Gastroesophageal sphincter (tissue), 4 donors: ENCODE measurements around the gene SMPD3. TPM values are rescaled to one million over a fixed set of nuclear protein-coding genes. Genes with fewer than 3 reads are reported as not detected.

Experiments
- ATAC-seq: fragments of 150-250 bp; one replicate; pipeline ENCODE4 v1.9.1; 2016; ENCODE audit warnings: mild to moderate bottlenecking, moderate library complexity
- H3K27ac ChIP-seq, 4 donors: fragments of 200-600 bp; sonication (generic) in 3 of 4; 1 replicate in 3 of 4; 2 replicates in 1 of 4; pipeline ENCODE4 v1.5.1; 2016 to 2019
- H3K27me3 ChIP-seq: fragments of 200-600 bp; sonication (generic); one replicate; pipeline ENCODE4 v1.5.1; 2019
- H3K36me3 ChIP-seq, 2 donors: fragments of 200-600 bp; sonication (generic); one replicate each; pipeline ENCODE4 v1.5.1; 2019; ENCODE audit warnings: control low read depth in 1 of 2
- H3K4me1 ChIP-seq, 3 donors: fragments of 200-600 bp; sonication (generic); 1 replicate in 2 of 3; 2 replicates in 1 of 3; pipeline ENCODE4 v1.5.1; 2016 to 2019; ENCODE audit warnings: control low read depth in 2 of 3
- H3K4me3 ChIP-seq, 2 donors: fragments of 200-600 bp; sonication (generic); one replicate each; pipeline ENCODE4 v1.5.1; 2019; ENCODE audit warnings: mild to moderate bottlenecking in 1 of 2, moderate library complexity in 1 of 2
- H3K9me3 ChIP-seq, 3 donors: fragments of 200-600 bp; sonication (generic); one replicate each; pipeline ENCODE4 v1.5.1; 2017 to 2019; ENCODE audit warnings: control low read depth in 2 of 3
- EP300 ChIP-seq: sonication (generic); formaldehyde crosslinking; IDR thresholded peaks from one replicate; pipeline ENCODE4 v1.6.1; 2017; ENCODE audit warnings: antibody characterized with exemption, mild to moderate bottlenecking
- POLR2A ChIP-seq, 2 donors: fragments of 450-650 bp; IDR thresholded peaks; one replicate each; pipeline ENCODE4 v1.6.1; 2017; ENCODE audit warnings: antibody characterized with exemption in 2 of 2, mild to moderate bottlenecking in 2 of 2, moderate library complexity in 1 of 2
- POLR2AphosphoS5 ChIP-seq: sonication (generic); formaldehyde crosslinking; IDR thresholded peaks from one replicate; pipeline ENCODE4 v1.6.1; 2017; ENCODE audit warnings: antibody characterized with exemption
- WGBS, 2 donors: methylation state at CpG; one replicate each; pipeline ENCODE4 v1.1.5; 2018; ENCODE audit warnings: low coverage in 1 of 2; 5-methylcytosine and 5-hydroxymethylcytosine counted together
- total RNA-seq, 4 donors: library from RNA; depleted of rRNA; stranded (reverse); fragments of >200 nt; gene quantifications; one replicate each; pipeline ENCODE4 v1.1.0, GENCODE V29; 2016
- TF ChIP-seq, protein P1 (sequence below), 4 experiments: fragments of 200-600 bp in 2 of 4; fragments of 450-650 bp in 2 of 4; sonication (generic) in 1 of 4; IDR thresholded peaks; one replicate each; pipeline ENCODE4 v1.5.1; 2017 to 2019; ENCODE audit warnings: antibody characterized with exemption in 4 of 4, mild to moderate bottlenecking in 2 of 4, moderate library complexity in 2 of 4

The SMPD3 gene
- total RNA-seq, 4 donors from 2014 or later, result 0.08 to 0.94 (median 0.77) TPM; not detected in 1

DNA sequence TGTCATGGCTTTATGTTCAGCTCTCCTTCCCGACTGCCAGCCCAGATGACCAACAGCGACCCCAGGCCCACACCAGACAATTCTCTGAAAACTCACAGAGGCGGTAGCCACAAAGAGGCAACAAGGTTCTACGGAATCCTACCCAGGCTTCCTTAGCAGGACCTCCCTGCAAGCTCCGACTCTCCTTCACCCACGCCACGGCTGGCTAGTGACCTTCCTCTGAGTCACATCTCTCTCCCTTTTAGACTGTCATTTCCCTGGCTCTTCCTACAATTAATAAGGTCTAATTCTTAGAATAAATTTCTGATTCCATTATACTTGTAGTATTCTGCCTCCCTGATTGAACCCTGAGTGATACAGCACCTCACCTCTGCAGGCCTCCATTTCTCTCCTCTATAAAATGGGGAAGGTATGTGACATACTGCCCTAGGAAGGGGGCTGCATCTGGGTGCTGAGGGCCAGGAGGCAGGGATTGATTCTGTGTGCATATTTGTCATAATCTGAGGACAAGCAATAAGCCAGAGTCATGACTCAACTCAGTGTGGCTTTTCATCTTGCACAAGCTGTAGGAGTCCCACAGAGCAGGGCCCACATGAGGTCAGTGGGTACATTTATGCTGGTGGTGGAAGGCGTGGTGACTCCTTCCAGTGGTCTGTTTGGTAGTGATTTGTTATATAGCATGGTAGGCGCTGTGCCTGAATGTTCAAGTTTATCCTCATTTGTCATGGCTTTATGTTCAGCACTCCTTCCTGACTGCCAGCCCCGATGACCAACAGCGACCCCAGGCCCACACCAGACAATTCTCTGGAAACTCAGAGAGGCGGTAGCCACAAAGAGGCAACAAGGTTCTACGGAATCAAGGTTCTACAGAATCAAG, 46.2 kb downstream of the SMPD3 start:
- no peaks in the 10 kb centered on the region for H3K36me3 ChIP-seq
- peaks cover 19% of the 10 kb centered on the region for H3K27me3 ChIP-seq
- no peak for ATAC-seq
- H3K27ac ChIP-seq, result no peak overlapping the region
- TF ChIP-seq POLR2AphosphoS5 (no peak), POLR2A (IDR thresholded peaks at IDR 0.05) (no peak), EP300 (no peak)
- TF ChIP-seq, protein P1, sequence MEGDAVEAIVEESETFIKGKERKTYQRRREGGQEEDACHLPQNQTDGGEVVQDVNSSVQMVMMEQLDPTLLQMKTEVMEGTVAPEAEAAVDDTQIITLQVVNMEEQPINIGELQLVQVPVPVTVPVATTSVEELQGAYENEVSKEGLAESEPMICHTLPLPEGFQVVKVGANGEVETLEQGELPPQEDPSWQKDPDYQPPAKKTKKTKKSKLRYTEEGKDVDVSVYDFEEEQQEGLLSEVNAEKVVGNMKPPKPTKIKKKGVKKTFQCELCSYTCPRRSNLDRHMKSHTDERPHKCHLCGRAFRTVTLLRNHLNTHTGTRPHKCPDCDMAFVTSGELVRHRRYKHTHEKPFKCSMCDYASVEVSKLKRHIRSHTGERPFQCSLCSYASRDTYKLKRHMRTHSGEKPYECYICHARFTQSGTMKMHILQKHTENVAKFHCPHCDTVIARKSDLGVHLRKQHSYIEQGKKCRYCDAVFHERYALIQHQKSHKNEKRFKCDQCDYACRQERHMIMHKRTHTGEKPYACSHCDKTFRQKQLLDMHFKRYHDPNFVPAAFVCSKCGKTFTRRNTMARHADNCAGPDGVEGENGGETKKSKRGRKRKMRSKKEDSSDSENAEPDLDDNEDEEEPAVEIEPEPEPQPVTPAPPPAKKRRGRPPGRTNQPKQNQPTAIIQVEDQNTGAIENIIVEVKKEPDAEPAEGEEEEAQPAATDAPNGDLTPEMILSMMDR (IDR thresholded peaks at IDR 0.05), result no peak
- 72 to 77% methylated on average over 5 to 9 of the region's 13 CpGs for WGBS, 2 donors
- no peaks in the 10 kb centered on the region for H3K9me3 ChIP-seq
- H3K4me3 ChIP-seq, result no peak overlapping the region
- peaks cover 0 to 7% (median 0%) of the 10 kb centered on the region in 3 donors for H3K4me1 ChIP-seq

DNA sequence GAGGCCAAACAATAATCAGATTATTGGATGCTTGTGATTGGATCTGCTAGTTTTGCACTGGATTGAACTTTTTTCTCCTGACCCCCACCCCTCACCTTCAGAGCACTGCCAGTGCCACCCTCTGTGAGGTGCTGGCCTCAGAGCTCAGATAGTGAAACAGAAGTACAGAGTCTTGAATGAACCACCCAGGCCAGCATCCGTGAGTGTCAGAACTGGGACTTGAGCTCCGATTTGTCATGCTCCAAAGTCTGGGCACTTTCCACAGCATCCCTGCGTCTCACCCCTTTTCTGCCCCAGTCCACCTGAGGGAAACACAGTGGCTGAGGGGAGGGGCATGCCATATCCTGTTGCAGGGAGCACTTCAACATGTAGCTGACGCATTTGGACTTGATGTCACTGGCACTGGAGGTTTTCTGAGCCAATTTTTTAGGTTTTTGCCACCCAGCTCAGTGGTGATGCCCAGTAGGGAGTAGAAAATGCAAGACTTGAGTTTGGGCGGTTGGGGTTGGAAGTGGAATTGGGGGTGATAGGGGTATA, 47.3 kb downstream of the SMPD3 start:
- H3K27me3 ChIP-seq, result peaks cover 16% of the 10 kb centered on the region
- H3K36me3 ChIP-seq, result no peaks in the 10 kb centered on the region
- no peak overlapping the region for H3K4me3 ChIP-seq
- H3K9me3 ChIP-seq, result no peaks in the 10 kb centered on the region
- WGBS, 2 donors, result 42 to 50% methylated on average over 2 of the region's 5 CpGs
- TF ChIP-seq EP300 (no peak), POLR2AphosphoS5 (no peak), POLR2A (IDR thresholded peaks at IDR 0.05) (no peak)
- TF ChIP-seq, protein P1 (IDR thresholded peaks at IDR 0.05), result no peak
- H3K4me1 ChIP-seq, result no peaks in the 10 kb centered on the region
- no peak for ATAC-seq
- no peak overlapping the region for H3K27ac ChIP-seq

DNA sequence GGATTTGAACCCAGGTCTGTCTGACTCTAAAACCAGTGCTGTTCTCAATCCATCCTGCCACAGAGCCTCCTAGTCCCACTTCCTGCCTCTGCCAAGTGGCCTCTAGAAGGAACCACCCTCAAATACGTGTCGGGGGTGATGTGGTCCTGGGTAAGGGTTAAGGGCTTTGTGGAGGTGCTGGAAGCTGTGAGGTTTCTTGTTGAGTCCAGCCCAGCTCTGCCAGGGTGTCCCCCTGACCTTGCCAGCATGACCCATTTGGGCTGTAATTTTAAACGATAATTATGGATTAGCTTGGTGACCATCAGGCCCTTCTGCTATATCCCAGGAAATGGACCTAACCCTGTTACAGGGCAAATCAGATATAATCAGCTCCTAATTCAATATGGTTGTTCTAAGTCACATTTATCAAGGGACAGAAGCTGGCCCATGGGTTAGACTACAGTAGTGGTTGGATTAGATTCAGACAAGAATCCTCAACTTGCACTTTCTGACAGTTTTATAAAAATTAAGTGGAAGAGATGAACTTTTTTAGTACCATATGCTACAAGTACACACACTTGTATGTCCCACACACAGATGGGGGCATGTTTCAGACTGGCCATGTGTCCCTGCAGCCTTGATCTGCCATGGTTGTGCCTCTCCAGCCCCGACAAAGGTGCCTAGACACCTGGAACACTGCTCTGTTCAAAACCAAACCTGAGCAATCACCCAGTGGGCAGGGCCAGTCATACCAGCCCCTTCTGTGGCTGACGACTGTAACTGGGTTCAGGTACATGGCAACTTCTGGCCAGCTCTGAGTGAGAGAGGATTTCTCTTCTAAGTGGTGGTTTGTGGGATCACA, 48.0 kb downstream of the SMPD3 start:
- Histone ChIP-seq H3K4me1 (no peaks in the 10 kb centered on the region), H3K27me3 (peaks cover 13% of the 10 kb centered on the region), H3K27ac (no peak overlapping the region), H3K9me3 (no peaks in the 10 kb centered on the region), H3K36me3 (no peaks in the 10 kb centered on the region), H3K4me3 (no peak overlapping the region)
- no peak for ATAC-seq
- 100% methylated on average over 1 of the region's 5 CpGs; no CpG with 5 or more reads in 1 of the 2 donors for whole genome bisulfite sequencing, 2 donors
- TF ChIP-seq, protein P1 (IDR thresholded peaks at IDR 0.05), result no peak
- TF ChIP-seq POLR2AphosphoS5 (no peak), POLR2A (IDR thresholded peaks at IDR 0.05) (no peak), EP300 (no peak)

DNA sequence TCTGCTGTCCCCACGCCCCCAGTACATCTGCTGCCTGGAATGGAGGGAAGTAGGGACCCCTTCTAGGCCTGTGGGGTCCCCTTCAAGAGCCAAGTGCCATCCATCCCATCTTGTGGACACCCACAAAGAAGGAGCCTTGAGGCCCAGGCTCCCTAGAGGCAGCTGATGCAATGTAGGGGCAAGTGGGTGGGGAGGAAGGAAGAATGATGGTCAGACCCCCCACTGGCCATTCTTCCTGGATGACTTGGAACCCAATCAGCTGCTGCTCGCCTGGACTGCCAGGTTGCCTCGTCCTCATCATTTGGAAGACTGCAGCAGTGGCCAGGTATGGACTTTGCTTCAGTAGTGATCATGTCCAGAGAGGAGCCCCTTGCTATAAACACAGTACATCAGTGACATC, 48.9 kb downstream of the SMPD3 start:
- Histone ChIP-seq H3K4me1 (no peaks in the 10 kb centered on the region), H3K27ac (no peak overlapping the region), H3K27me3 (peaks cover 13% of the 10 kb centered on the region), H3K9me3 (no peaks in the 10 kb centered on the region), H3K36me3 (no peaks in the 10 kb centered on the region), H3K4me3 (no peak overlapping the region)
- TF ChIP-seq POLR2AphosphoS5, result no peak
- no peak for TF ChIP-seq POLR2A (IDR thresholded peaks at IDR 0.05)
- TF ChIP-seq, protein P1 (IDR thresholded peaks at IDR 0.05), result no peak
- no peak for TF ChIP-seq EP300
- no peak for ATAC-seq
- WGBS, 2 donors, result 100% methylated on average over 1 of the region's 3 CpGs; no CpG with 5 or more reads in 1 of the 2 donors
